ENCODE measurements around the gene SDSL. TPM values are rescaled to one million over a fixed set of nuclear protein-coding genes. Genes with fewer than 3 reads are reported as not detected.

SDSL gene
- total and polyA plus RNA-seq, 2 of the 13 experiments (the other 11 are each of a cell fraction or from before 2014, with no cell fraction given), result 1.2 to 1.7 TPM

DNA sequence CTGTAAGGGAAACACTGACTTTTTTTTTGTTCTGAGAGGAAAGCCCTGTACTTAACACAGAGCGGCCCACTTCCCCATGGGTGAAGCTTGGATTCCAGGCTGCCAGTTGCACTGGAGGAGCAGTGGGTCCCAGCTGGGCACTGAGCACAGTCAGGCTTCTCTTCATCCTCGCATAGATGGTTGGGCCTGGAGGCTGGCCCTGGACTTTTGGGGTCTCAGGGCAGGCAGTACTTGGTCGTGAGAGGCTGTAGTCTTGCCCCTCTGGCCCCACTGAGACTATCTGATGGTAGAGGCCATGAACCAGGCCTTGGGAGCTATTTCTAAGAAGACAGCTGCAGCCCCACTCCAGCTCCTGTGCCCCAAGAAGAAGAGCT, 55.6 kb downstream of the SDSL start (continued):
- TF ChIP-seq, protein P1, sequence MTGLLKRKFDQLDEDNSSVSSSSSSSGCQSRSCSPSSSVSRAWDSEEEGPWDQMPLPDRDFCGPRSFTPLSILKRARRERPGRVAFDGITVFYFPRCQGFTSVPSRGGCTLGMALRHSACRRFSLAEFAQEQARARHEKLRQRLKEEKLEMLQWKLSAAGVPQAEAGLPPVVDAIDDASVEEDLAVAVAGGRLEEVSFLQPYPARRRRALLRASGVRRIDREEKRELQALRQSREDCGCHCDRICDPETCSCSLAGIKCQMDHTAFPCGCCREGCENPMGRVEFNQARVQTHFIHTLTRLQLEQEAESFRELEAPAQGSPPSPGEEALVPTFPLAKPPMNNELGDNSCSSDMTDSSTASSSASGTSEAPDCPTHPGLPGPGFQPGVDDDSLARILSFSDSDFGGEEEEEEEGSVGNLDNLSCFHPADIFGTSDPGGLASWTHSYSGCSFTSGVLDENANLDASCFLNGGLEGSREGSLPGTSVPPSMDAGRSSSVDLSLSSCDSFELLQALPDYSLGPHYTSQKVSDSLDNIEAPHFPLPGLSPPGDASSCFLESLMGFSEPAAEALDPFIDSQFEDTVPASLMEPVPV (CRISPR knock-in tag; IDR thresholded peaks at IDR 0.05), result no peak

DNA sequence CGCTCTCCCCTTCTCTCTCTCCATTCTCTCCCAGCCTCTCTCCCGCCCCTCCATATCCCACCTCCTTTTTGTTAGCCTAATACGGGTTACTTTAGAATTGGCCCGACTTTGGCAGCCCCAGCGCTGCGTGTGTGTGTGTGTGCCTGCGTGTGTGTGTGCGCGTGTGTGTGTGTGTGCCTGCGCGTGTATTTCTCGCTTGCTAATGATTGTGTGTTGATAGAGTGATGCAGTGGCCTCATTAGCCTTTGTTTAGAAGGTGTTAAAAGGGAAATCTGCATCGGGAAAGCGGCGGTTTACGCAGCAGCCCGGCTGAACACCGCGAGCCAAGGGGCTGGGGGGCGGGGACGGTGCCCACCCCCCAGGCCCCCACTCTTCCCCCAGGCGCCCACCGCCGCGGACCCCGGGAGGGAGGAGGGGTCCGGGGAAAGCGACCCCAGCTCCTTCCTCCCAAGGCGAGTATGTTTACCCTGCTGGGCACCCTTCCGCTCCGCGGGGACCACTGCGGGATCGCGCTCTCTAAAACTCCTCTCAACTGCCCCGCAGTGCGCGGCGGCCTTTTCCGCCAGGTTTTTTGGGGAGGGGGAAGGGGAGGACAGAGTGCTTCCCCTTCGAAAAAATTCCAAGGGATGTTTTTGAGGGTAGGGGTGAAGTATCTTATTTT, 56.3 kb downstream of the SDSL start:
- Histone ChIP-seq H3K4me3 (replicated peaks in 1 of 3; ENCODE audit: insufficient read depth in 1 of 3, low read depth in 2 of 3, low read length in 3 of 3) (no peak overlapping the region), H4K20me1 (ENCODE audit: insufficient read depth, low read length) (peaks cover 10% of the 10 kb centered on the region; the same call in 1 of the 2 replicates), H3K27ac (ENCODE audit: extremely low read length, insufficient read depth, low read length) (no peak overlapping the region), H3K36me3 (replicated peaks in 1 of 2; ENCODE audit: control insufficient read depth in 1 of 2, insufficient read depth in 2 of 2, low read length in 2 of 2) (no peaks in the 10 kb centered on the region), H3K4me1 (ENCODE audit: insufficient read depth, low read length) (no peaks in the 10 kb centered on the region), H3K9ac (ENCODE audit: insufficient read depth, low read depth, low read length) (no peak overlapping the region), H3K79me2 (ENCODE audit: insufficient read depth, low read length) (no peaks in the 10 kb centered on the region), H2AFZ (ENCODE audit: low read length) (no peak overlapping the region), H3K27me3 (ENCODE audit: control insufficient read depth in 1 of 2, insufficient read depth in 2 of 2, low read length in 2 of 2) (peaks cover 9 to 54% of the 10 kb centered on the region in 2 experiments), H3K4me2 (ENCODE audit: low read depth, low read length) (no peak overlapping the region), H3K9me3 (ENCODE audit: low read length) (no peaks in the 10 kb centered on the region)
- POLR2A ChIA-PET, result no interaction called here
- intact Hi-C loops (cut with micrococcal nuclease; ENCODE audit: unreplicated experiment), result no loop called here
- FAIRE-seq (no peak), DNase-seq (ENCODE audit: low spot score) (no peak), ATAC-seq (no peak)
- in situ Hi-C loops (cut with HindIII; ENCODE audit: extremely low pct_ligation_motif_present, low pct_unique_long_range_greater_than_20kb), result no loop called here
- WGBS (ENCODE audit: low lambda C conversion rate), result 47% methylated on average over 33 of the region's 41 CpGs
- CTCF ChIA-PET (ENCODE audit: low intra/inter-chr PET ratio, low total read pairs), result no interaction called here
- TF ChIP-seq SALL2 (CRISPR knock-in tag; IDR thresholded peaks at IDR 0.05) (no peak), TBX3 (IDR thresholded peaks at IDR 0.05; ENCODE audit: borderline replicate concordance) (no peak), SSRP1 (CRISPR knock-in tag; IDR thresholded peaks at IDR 0.05) (no peak), ZSCAN22 (CRISPR knock-in tag; IDR thresholded peaks at IDR 0.05) (no peak), KAT8 (CRISPR knock-in tag; IDR thresholded peaks at IDR 0.05) (no peak), POGZ (CRISPR knock-in tag; IDR thresholded peaks at IDR 0.05) (no peak), FOXO1 (CRISPR knock-in tag; IDR thresholded peaks at IDR 0.05) (no peak), MYC (CRISPR knock-in tag; IDR thresholded peaks at IDR 0.05; ENCODE audit: borderline replicate concordance) (no peak), ZNF382 (CRISPR knock-in tag; IDR thresholded peaks at IDR 0.05; ENCODE audit: borderline replicate concordance) (no peak)
- BruUV-seq (replicated peaks), result no TSS peak
